AML-193 (cell line): ENCODE measurements around the gene SLC25A28.

Experiments used
- DNase-seq, 2 experiments: peaks; one replicate each; lab custom pipeline; 2025; lab: John Stamatoyannopoulos, UW

The SLC25A28 gene

GRCh38 chr10:99619851-99620710 lies at the start of gene SLC25A28:
Gene SLC25A28 (minus strand): TSS chr10:99620439. CDS start chr10:99620335, 104 bp downstream.
- DNase-seq, result peak; percentile 99

GRCh38 chr10:99667108-99667751 lies 47.0 kb upstream of the SLC25A28 start:
- DNase-seq, result no peak

- DNase-seq, result no peak
These were observed 45.1 kb upstream of the SLC25A28 start for GRCh38 chr10:99665304-99665703.

GRCh38 chr10:99661377-99661763 lies 41.1 kb upstream of the SLC25A28 start:
- no peak for DNase-seq

- DNase-seq, result no peak
These were observed 40.6 kb upstream of the SLC25A28 start for GRCh38 chr10:99660662-99661376.

GRCh38 chr10:99659868-99660366 lies 39.7 kb upstream of the SLC25A28 start:
- DNase-seq, result no peak

- DNase-seq, result peak; percentile 85 to 91
These were observed 39.0 kb upstream of the SLC25A28 start, which contains the start of gene ENTPD7 for GRCh38 chr10:99659031-99659867. Gene ENTPD7 (plus strand): TSS chr10:99659509. CDS start chr10:99659957, 448 bp downstream.

GRCh38 chr10:99658622-99659030 lies 38.4 kb upstream of the SLC25A28 start:
- no peak for DNase-seq

- DNase-seq, result peak; percentile 33 to 56
These were observed 36.2 kb upstream of the SLC25A28 start for GRCh38 chr10:99656199-99657064.

- peak; percentile 17 to 34 for DNase-seq
These were observed 34.3 kb upstream of the SLC25A28 start for GRCh38 chr10:99654390-99655175.

- DNase-seq, result no peak
These were observed 32.7 kb upstream of the SLC25A28 start for GRCh38 chr10:99652800-99653390.

GRCh38 chr10:99648717-99649116 lies 28.5 kb upstream of the SLC25A28 start:
- no peak for DNase-seq

GRCh38 chr10:99647601-99648151 lies 27.4 kb upstream of the SLC25A28 start:
- no peak for DNase-seq

GRCh38 chr10:99633832-99634231 lies 13.6 kb upstream of the SLC25A28 start:
- no peak for DNase-seq

- no peak for DNase-seq
These were observed 11.3 kb upstream of the SLC25A28 start for GRCh38 chr10:99631496-99631895.

- no peak for DNase-seq
These were observed 10.8 kb upstream of the SLC25A28 start for GRCh38 chr10:99630991-99631390.

GRCh38 chr10:99630433-99630832 lies 10.2 kb upstream of the SLC25A28 start:
- DNase-seq, result peak; percentile 55 to 69

- no peak for DNase-seq
These were observed 9.4 kb upstream of the SLC25A28 start for GRCh38 chr10:99629625-99629978.
